ENCODE measurements around the gene SMKR1. TPM values are rescaled to one million over a fixed set of nuclear protein-coding genes. Genes with fewer than 3 reads are reported as not detected.
A peak's percentile ranks its signal among the peaks of the same experiment; 100 is the strongest.

The SMKR1 gene
- total RNA-seq, 6 experiments from 2014 or later, result not detected

DNA sequence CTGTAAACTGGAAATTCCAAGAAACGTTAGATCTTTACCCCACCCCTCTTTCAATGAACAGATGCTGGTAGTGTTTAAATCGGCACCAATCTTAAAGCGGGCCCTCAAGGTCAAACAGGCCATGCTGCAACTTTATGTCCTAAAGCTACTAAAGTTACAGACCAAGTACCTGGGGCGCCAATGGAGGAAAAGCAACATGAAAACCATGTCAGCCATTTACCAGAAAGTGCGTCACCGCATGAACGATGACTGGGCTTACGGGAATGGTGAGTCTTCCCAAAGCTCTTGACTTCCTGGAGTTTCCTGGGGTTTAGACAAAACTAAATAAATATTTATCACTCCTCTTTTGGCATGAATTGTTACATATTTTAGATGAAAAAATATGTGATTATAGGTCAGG, 19.6 kb upstream of the SMKR1 start:
- H3K4me1 Mint-ChIP-seq (ENCODE audit: low read depth), result no peaks in the 10 kb centered on the region
- H3K9me3 Mint-ChIP-seq, result no peaks in the 10 kb centered on the region
- H3K36me3 Mint-ChIP-seq (ENCODE audit: low read depth), result no peaks in the 10 kb centered on the region
- no peaks in the 10 kb centered on the region for H3K27me3 Mint-ChIP-seq (ENCODE audit: insufficient read depth)
- no peak overlapping the region for H3K27ac Mint-ChIP-seq
- no peak for DNase-seq
- TF ChIP-seq, protein P1, sequence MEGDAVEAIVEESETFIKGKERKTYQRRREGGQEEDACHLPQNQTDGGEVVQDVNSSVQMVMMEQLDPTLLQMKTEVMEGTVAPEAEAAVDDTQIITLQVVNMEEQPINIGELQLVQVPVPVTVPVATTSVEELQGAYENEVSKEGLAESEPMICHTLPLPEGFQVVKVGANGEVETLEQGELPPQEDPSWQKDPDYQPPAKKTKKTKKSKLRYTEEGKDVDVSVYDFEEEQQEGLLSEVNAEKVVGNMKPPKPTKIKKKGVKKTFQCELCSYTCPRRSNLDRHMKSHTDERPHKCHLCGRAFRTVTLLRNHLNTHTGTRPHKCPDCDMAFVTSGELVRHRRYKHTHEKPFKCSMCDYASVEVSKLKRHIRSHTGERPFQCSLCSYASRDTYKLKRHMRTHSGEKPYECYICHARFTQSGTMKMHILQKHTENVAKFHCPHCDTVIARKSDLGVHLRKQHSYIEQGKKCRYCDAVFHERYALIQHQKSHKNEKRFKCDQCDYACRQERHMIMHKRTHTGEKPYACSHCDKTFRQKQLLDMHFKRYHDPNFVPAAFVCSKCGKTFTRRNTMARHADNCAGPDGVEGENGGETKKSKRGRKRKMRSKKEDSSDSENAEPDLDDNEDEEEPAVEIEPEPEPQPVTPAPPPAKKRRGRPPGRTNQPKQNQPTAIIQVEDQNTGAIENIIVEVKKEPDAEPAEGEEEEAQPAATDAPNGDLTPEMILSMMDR (IDR thresholded peaks at IDR 0.05), result no peak
- no peak overlapping the region for H3K4me3 Mint-ChIP-seq

DNA sequence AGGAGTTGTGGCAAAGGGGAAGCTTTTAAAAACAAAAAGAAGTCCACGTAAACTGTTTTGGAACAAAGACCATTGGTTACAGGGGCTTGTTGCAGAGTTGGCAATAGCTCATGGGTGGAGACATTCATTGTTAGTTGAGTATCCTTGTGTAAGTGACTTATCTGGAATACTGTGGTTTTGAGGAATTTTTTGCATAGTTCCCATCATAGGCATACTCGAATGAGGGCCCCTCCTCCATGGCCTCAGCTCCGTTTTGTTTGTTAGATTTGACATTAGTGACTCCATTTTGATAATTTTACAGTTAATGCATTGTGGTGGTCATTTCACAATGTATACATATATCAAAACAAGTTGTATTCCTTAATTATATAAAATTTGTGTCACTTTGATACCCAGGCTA, 12.8 kb upstream of the SMKR1 start:
- Mint-ChIP-seq H3K9me3 (no peaks in the 10 kb centered on the region), H3K27ac (peak overlapping the region; percentile 42), H3K4me1 (ENCODE audit: low read depth) (peaks cover 39% of the 10 kb centered on the region), H3K36me3 (ENCODE audit: low read depth) (no peaks in the 10 kb centered on the region), H3K4me3 (no peak overlapping the region), H3K27me3 (ENCODE audit: insufficient read depth) (no peaks in the 10 kb centered on the region)
- peak; percentile 73 for DNase-seq
- TF ChIP-seq, protein P1 (IDR thresholded peaks at IDR 0.05), result no peak

GRCh38 chr7:129492391-129492790, 9.9 kb upstream of the SMKR1 start:
- H3K27me3 Mint-ChIP-seq (ENCODE audit: insufficient read depth), result peaks cover 5% of the 10 kb centered on the region; the same call in 1 of the 2 replicates
- peaks cover 50% of the 10 kb centered on the region for H3K4me1 Mint-ChIP-seq (ENCODE audit: low read depth)
- TF ChIP-seq, protein P1 (IDR thresholded peaks at IDR 0.05), result no peak
- DNase-seq, result no peak
- H3K9me3 Mint-ChIP-seq, result no peaks in the 10 kb centered on the region
- no peaks in the 10 kb centered on the region for H3K36me3 Mint-ChIP-seq (ENCODE audit: low read depth)
- H3K4me3 Mint-ChIP-seq, result no peak overlapping the region
- H3K27ac Mint-ChIP-seq, result peak overlapping the region; percentile 55; the same call in 1 of the 2 replicates

- DNase-seq, result peak; percentile 33
- H3K27ac Mint-ChIP-seq, result peak overlapping the region; percentile 80
Observed at GRCh38 chr7:129493555-129493954, 8.8 kb upstream of the SMKR1 start.

GRCh38 chr7:129494041-129494440, 8.3 kb upstream of the SMKR1 start:
- Mint-ChIP-seq H3K27ac (peak overlapping the region; percentile 80), H3K36me3 (ENCODE audit: low read depth) (no peaks in the 10 kb centered on the region), H3K9me3 (no peaks in the 10 kb centered on the region), H3K4me3 (no peak overlapping the region), H3K4me1 (ENCODE audit: low read depth) (peaks cover 52% of the 10 kb centered on the region), H3K27me3 (ENCODE audit: insufficient read depth) (peaks cover 13% of the 10 kb centered on the region; the same call in 1 of the 2 replicates)
- TF ChIP-seq, protein P1 (IDR thresholded peaks at IDR 0.05), result no peak
- peak; percentile 94 for DNase-seq

More at GRCh38 chr7:129493555-129493954, 8.8 kb upstream of the SMKR1 start:
- H3K4me3 Mint-ChIP-seq, result no peak overlapping the region
- H3K36me3 Mint-ChIP-seq (ENCODE audit: low read depth), result no peaks in the 10 kb centered on the region
- H3K27me3 Mint-ChIP-seq (ENCODE audit: insufficient read depth), result peaks cover 12% of the 10 kb centered on the region; the same call in 1 of the 2 replicates
- H3K4me1 Mint-ChIP-seq (ENCODE audit: low read depth), result peaks cover 57% of the 10 kb centered on the region
- TF ChIP-seq, protein P1 (IDR thresholded peaks at IDR 0.05), result peak; percentile 43; the same call in 1 of the 2 replicates
- H3K9me3 Mint-ChIP-seq, result no peaks in the 10 kb centered on the region

GRCh38 chr7:129495987-129496386, 6.3 kb upstream of the SMKR1 start:
- Mint-ChIP-seq H3K27ac (peak overlapping the region; percentile 24), H3K4me1 (ENCODE audit: low read depth) (peaks cover 42% of the 10 kb centered on the region), H3K36me3 (ENCODE audit: low read depth) (no peaks in the 10 kb centered on the region), H3K27me3 (ENCODE audit: insufficient read depth) (peaks cover 23% of the 10 kb centered on the region), H3K9me3 (no peaks in the 10 kb centered on the region), H3K4me3 (no peak overlapping the region)
- DNase-seq, result no peak
- TF ChIP-seq, protein P1 (IDR thresholded peaks at IDR 0.05), result no peak
